HEK293T (cell line): Measurements from ENCODE around the gene NIN.

ENCODE experiments used
- ARNT ChIP-seq: fragments of 450-650 bp; IDR thresholded peaks from 2 replicates; pipeline ENCODE4 v1.6.1; 2017; ENCODE audit warnings: mild to moderate bottlenecking
- BHLHE40 ChIP-seq: fragments of 450-650 bp; IDR thresholded peaks from 2 replicates; pipeline ENCODE4 v1.6.1; 2016; ENCODE audit warnings: mild to moderate bottlenecking, moderate library complexity, borderline replicate concordance
- ELF4 ChIP-seq: fragments of 450-650 bp; IDR thresholded peaks from 2 replicates; pipeline ENCODE4 v1.6.1; 2017; ENCODE audit warnings: antibody characterized with exemption
- FOXA1 ChIP-seq: fragments of 450-650 bp; IDR thresholded peaks from 2 replicates; pipeline ENCODE4 v1.6.1; 2016; ENCODE audit warnings: mild to moderate bottlenecking
- FOXK2 ChIP-seq: fragments of 450-650 bp; IDR thresholded peaks from 2 replicates; pipeline ENCODE4 v1.6.1; 2016; ENCODE audit warnings: mild to moderate bottlenecking
- FOXM1 ChIP-seq: fragments of 450-650 bp; IDR thresholded peaks from 2 replicates; pipeline ENCODE4 v1.6.1; 2017; ENCODE audit warnings: mild to moderate bottlenecking, borderline replicate concordance
- HDGF ChIP-seq: fragments of 450-650 bp; IDR thresholded peaks from 2 replicates; pipeline ENCODE4 v1.6.1; 2017; ENCODE audit warnings: antibody characterized with exemption, borderline replicate concordance
- LEF1 ChIP-seq: fragments of 450-650 bp; IDR thresholded peaks from 2 replicates; pipeline ENCODE4 v1.6.1; 2017; ENCODE audit warnings: mild to moderate bottlenecking, borderline replicate concordance
- ZNF384 ChIP-seq: fragments of 450-650 bp; IDR thresholded peaks from 2 replicates; pipeline ENCODE4 v1.6.1; 2016

- TF ChIP-seq HDGF (no peak), ELF4 (no peak), LEF1 (no peak), ARNT (no peak), FOXA1 (no peak), FOXK2 (no peak), FOXM1 (no peak), BHLHE40 (no peak), ZNF384 (no peak)
Measured at GRCh38 chr14:50832935-50833630, 2.1 kb upstream of the NIN start.
